ENCODE results near the gene FECH. TPM values are rescaled to one million over a fixed set of nuclear protein-coding genes. Genes with fewer than 3 reads are reported as not detected.

Gene FECH
- total and polyA plus RNA-seq, 12 donors = 6.4 to 247 (median 46.8) TPM

DNA sequence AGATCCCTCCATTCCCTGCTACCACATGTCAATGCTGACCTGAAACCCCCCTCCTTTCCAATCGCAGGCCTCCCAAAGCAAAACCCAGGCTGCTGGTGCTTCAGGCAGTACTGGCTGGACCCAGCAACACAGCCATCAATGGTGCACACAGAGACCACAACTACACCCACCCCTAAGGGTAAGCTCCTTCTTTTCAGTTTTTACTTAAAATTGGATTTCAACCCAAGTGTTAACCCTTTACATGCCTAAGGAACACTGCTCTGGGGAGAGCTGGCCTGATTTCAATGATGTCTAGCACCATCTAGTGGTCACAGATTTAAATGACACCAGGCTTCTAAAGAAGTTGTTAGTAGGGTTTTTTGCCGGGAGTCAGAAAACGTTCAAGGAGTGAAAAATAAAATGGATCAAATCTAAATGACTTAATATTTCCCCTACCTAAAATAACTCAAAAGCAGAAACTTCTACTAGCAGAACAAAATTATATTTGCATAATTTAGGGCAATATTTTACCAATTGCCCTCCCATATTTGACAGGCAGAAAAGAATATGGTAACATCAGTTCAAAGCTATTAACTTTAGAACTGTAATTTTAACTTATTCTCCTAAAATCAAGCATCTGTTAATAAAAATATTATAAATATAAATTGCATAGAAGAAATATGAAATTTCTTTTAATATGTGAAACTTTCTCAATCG lies 24.6 kb downstream of the FECH start:
- Histone ChIP-seq H3K9me3 (replicated peaks in 1 of 3) (no peaks in the 10 kb centered on the region), H3K4me1 (replicated peaks in 1 of 2) (no peaks in the 10 kb centered on the region), H3K4me3 (no peak overlapping the region), H3K36me3 (replicated peaks in 1 of 2) (peaks cover 0 to 7% of the 10 kb centered on the region in 2 donors), H3K27ac (no peak overlapping the region), H3K27me3 (no peaks in the 10 kb centered on the region)
- TF ChIP-seq, protein P1, sequence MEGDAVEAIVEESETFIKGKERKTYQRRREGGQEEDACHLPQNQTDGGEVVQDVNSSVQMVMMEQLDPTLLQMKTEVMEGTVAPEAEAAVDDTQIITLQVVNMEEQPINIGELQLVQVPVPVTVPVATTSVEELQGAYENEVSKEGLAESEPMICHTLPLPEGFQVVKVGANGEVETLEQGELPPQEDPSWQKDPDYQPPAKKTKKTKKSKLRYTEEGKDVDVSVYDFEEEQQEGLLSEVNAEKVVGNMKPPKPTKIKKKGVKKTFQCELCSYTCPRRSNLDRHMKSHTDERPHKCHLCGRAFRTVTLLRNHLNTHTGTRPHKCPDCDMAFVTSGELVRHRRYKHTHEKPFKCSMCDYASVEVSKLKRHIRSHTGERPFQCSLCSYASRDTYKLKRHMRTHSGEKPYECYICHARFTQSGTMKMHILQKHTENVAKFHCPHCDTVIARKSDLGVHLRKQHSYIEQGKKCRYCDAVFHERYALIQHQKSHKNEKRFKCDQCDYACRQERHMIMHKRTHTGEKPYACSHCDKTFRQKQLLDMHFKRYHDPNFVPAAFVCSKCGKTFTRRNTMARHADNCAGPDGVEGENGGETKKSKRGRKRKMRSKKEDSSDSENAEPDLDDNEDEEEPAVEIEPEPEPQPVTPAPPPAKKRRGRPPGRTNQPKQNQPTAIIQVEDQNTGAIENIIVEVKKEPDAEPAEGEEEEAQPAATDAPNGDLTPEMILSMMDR (IDR thresholded peaks at IDR 0.05) = peak; percentile 61 to 90 (median 70)
- TF ChIP-seq POLR2A (IDR thresholded peaks at IDR 0.05) = no peak
- intact Hi-C loops (cut with DNase I) = loop anchor here in 1 of 2 donors (10.0 kb wide), 1 partner anchor 817 kb away; no protein-coding TSS in a partner anchor
- DNase-seq = peak in 1 of 7 donors; percentile 11
- WGBS, 4 donors = 34 to 45% (median 43%) methylated on average over 4 of the region's 4 CpGs

DNA sequence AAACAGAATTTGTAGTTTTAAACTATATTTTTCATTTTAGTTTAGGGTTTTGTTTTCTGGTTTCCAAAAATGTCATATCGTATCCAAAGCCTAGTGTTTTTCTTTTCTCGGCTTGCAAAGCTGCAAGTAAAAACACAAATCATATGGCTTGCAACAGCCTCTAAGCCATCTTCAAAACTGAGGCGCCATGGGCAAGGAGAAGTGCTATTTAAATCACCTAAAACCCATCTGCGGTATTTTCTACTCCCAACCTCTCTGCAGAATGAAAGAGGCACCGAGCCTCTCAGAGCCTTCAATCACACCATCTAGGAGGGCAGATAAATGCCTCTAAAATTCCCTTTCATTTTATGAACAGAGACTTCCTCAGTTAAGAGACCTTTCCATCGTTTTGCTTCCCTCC lies 25.2 kb downstream of the FECH start:
- H3K9me3 ChIP-seq (replicated peaks in 1 of 3) = no peaks in the 10 kb centered on the region
- no peak for TF ChIP-seq POLR2A (IDR thresholded peaks at IDR 0.05)
- TF ChIP-seq, protein P1 (IDR thresholded peaks at IDR 0.05) = no peak
- no peaks in the 10 kb centered on the region for H3K27me3 ChIP-seq
- no peak overlapping the region for H3K27ac ChIP-seq
- no peak overlapping the region for H3K4me3 ChIP-seq
- intact Hi-C loops (cut with DNase I) = loop anchor here in 1 of 2 donors (10.0 kb wide), 1 partner anchor 816 kb away; no protein-coding TSS in a partner anchor
- WGBS, 4 donors = 87 to 92% (median 90%) methylated on average over 6 of the region's 6 CpGs
- H3K4me1 ChIP-seq (replicated peaks in 1 of 2) = no peaks in the 10 kb centered on the region
- DNase-seq = no peak
- peaks cover 0 to 6% of the 10 kb centered on the region in 2 donors for H3K36me3 ChIP-seq (replicated peaks in 1 of 2)

DNA sequence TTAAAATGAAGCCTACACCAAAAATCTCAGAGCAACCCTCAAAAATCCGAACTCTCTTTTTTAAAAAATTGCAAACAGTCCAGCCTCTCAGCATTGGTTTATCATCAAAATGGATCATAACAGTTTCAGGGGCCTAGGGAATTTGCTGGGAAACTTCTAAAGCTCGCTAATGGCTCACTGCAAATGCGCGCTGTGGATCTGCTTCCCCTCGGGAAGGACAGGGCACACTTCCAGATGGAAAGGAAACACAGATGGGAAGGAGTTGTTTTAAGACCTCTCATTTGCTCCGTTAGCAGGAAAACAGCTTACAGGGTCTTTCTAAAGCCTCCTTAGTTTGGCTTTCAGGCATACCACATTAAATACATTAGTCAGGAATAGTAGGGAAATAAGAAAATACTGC lies 27.2 kb downstream of the FECH start:
- intact Hi-C loops (cut with DNase I) = no loop called here
- DNase-seq = no peak
- Histone ChIP-seq H3K4me1 (replicated peaks in 1 of 2) (no peaks in the 10 kb centered on the region), H3K9me3 (replicated peaks in 1 of 3) (no peaks in the 10 kb centered on the region), H3K27me3 (no peaks in the 10 kb centered on the region), H3K27ac (no peak overlapping the region), H3K4me3 (no peak overlapping the region), H3K36me3 (replicated peaks in 1 of 2) (peaks cover 0 to 9% of the 10 kb centered on the region in 2 donors)
- TF ChIP-seq POLR2A (IDR thresholded peaks at IDR 0.05) = no peak
- TF ChIP-seq, protein P1 (IDR thresholded peaks at IDR 0.05) = no peak
- WGBS, 4 donors = 78 to 81% (median 79%) methylated on average over 6 of the region's 6 CpGs

DNA sequence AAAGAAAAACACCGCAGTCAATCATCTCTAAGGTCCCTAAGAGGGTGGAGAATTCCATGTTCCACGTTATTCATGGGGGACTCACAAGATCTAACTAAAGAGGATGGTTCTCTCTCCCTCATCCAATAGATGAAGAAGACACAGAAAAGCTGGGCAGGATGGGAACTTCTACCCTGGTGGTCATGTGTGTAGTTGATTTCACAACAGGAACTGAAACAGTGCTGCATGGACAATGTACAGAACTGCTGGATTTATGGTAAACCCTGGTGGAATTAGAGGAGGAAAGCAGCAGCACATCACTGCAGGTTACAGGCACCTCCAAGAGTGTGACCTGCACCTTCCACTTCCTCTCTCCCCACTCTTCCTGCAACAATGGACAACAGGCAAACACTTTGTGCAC lies 31.4 kb downstream of the FECH start:
- Histone ChIP-seq H3K27me3 (no peaks in the 10 kb centered on the region), H3K36me3 (replicated peaks in 1 of 2) (peaks cover 0 to 19% of the 10 kb centered on the region in 2 donors), H3K27ac (no peak overlapping the region), H3K4me3 (no peak overlapping the region), H3K9me3 (replicated peaks in 1 of 3) (no peaks in the 10 kb centered on the region), H3K4me1 (replicated peaks in 1 of 2) (no peaks in the 10 kb centered on the region)
- WGBS, 4 donors = 81 to 97% (median 85%) methylated on average over 2 of the region's 2 CpGs
- intact Hi-C loops (cut with DNase I) = no loop called here
- no peak for DNase-seq
- no peak for TF ChIP-seq POLR2A (IDR thresholded peaks at IDR 0.05)
- TF ChIP-seq, protein P1 (IDR thresholded peaks at IDR 0.05) = no peak
